Pancreas (tissue), 10 donors: Measurements from ENCODE around the gene KRT40. TPM values are rescaled to one million over a fixed set of nuclear protein-coding genes. Genes with fewer than 3 reads are reported as not detected.

ENCODE experiments used
- ATAC-seq, 4 donors: fragments of 200-7000 bp; cut with Tn5 transposase; one replicate each; pipeline versions ENCODE4 v1.8.0 to v1.9.1; 2020; ENCODE audit warnings: mild to moderate bottlenecking in 4 of 4, moderate library complexity in 4 of 4
- DNase-seq, 6 donors: peaks; one replicate each; pipeline ENCODE4 v3.0.0-alpha.2; 2020
- FAIRE-seq: peaks from 2 replicates; lab custom pipeline; 2012; peaks lifted over from hg19 to GRCh38; lab: Jason Lieb, UNC
- H3K27ac ChIP-seq, 4 donors: fragments of 200-600 bp; sonication (generic); 1 replicate in 3 of 4; 2 replicates in 1 of 4; pipeline versions ENCODE4 v1.5.0 to v1.8.0; 2020
- H3K27me3 ChIP-seq, 4 donors: fragments of 200-600 bp; one replicate each; pipeline ENCODE4 v1.8.0; 2021
- H3K36me3 ChIP-seq, 3 donors: fragments of 200-600 bp; sonication (generic) in 1 of 3; one replicate each; pipeline versions ENCODE4 v1.5.0 to v1.8.0; 2020 to 2021
- H3K4me1 ChIP-seq, 3 donors: fragments of 200-600 bp; one replicate each; pipeline ENCODE4 v1.8.0; 2021
- H3K4me3 ChIP-seq, 4 donors: fragments of 200-600 bp; sonication (generic) in 2 of 4; one replicate each; pipeline versions ENCODE4 v1.5.0 to v1.8.0; 2020 to 2021
- H3K9me3 ChIP-seq, 4 donors: fragments of 200-600 bp; one replicate each; pipeline ENCODE4 v1.8.0; 2021
- CTCF ChIP-seq, 4 donors: fragments of 200-600 bp; sonication (generic) in 3 of 4; IDR thresholded peaks; one replicate each; pipeline versions ENCODE4 v1.5.0 to v1.8.0; 2021; ENCODE audit warnings: antibody characterized with exemption in 4 of 4
- WGBS, 2 donors: extraction: QIAGEN DNeasy Blood & Tissue Kit; methylation state at CpG; one replicate each; pipeline ENCODE4 v1.1.7; 2013; 5-methylcytosine and 5-hydroxymethylcytosine counted together
- intact Hi-C, 3 donors: fragments of 100-400 bp; cut with DNase I; formaldehyde crosslinking; loops; one replicate each; pipeline versions ENCODE4 v1.11.1 to v1.14.2; 2022
- polyA plus RNA-seq, 2 donors: library from polyadenylated mRNA; stranded (reverse); fragments of 200-250 nt; gene quantifications; one replicate each; pipeline ENCODE4 v1.2.3, GENCODE V29; 2013
- total RNA-seq, 6 donors: library from RNA; stranded (reverse); fragmentation: NEBNext Ultra II Directional in 4 of 6; extraction: Animal tissue kit (Norgen Biotek cat#: 25700) in 4 of 6; gene quantifications; one replicate each; pipeline versions ENCODE4 v1.2.1 to v1.2.4, GENCODE V29; 2021 to 2023
- donor health status: healthy with polysubstance abuse.
- donor health status: DM: no; HTN: no; CAD: no; lungs with moderate emphysema.
- donor health status: DM: no; HTN: no; CAD: no.
- donor health status: control.
- donor health status: control.
- donor health status: Bipolar disorder and iron deficiency.
- donor health status: DM: yes; HTN: yes; CAD: no.
- donor health status: DM: no; HTN: no; CAD: no.
- donor health status: DM: no; HTN: no; CAD: no.
- donor health status: DM: yes; HTN: yes; CAD: no.

The KRT40 gene
- total and polyA plus RNA-seq, 8 donors = 0.09 to 1.0 (median 0.24) TPM; not detected in 3

GRCh38 chr17:41020336-41020735, 36.2 kb upstream of the KRT40 start:
- intact Hi-C loops = no loop called here
- Histone ChIP-seq H3K4me1 (no peaks in the 10 kb centered on the region), H3K27me3 (peaks cover 0 to 4% (median 0%) of the 10 kb centered on the region in 4 donors), H3K4me3 (no peak overlapping the region), H3K36me3 (no peaks in the 10 kb centered on the region), H3K9me3 (no peaks in the 10 kb centered on the region), H3K27ac (no peak overlapping the region)
- DNase-seq (no peak), FAIRE-seq (no peak), ATAC-seq (no peak)
- TF ChIP-seq CTCF (IDR thresholded peaks at IDR 0.05) = no peak

GRCh38 chr17:41019415-41019814, 35.3 kb upstream of the KRT40 start:
- FAIRE-seq (no peak), ATAC-seq (no peak), DNase-seq (no peak)
- no peak overlapping the region for H3K4me3 ChIP-seq
- H3K4me1 ChIP-seq = no peaks in the 10 kb centered on the region
- no peaks in the 10 kb centered on the region for H3K36me3 ChIP-seq
- intact Hi-C loops = no loop called here
- WGBS, 2 donors = 93 to 94% methylated on average over 3 of the region's 3 CpGs
- TF ChIP-seq CTCF (IDR thresholded peaks at IDR 0.05) = no peak
- H3K9me3 ChIP-seq = no peaks in the 10 kb centered on the region
- H3K27me3 ChIP-seq = peaks cover 0 to 4% (median 0%) of the 10 kb centered on the region in 4 donors
- no peak overlapping the region for H3K27ac ChIP-seq

- H3K27ac ChIP-seq = no peak overlapping the region
- WGBS, 2 donors = 83 to 84% methylated on average over 3 of the region's 3 CpGs
- H3K9me3 ChIP-seq = no peaks in the 10 kb centered on the region
- no peak overlapping the region for H3K4me3 ChIP-seq
- ATAC-seq = no peak
- DNase-seq = no peak
- TF ChIP-seq CTCF (IDR thresholded peaks at IDR 0.05) = no peak
- H3K36me3 ChIP-seq = no peaks in the 10 kb centered on the region
- peaks cover 0 to 4% (median 0%) of the 10 kb centered on the region in 4 donors for H3K27me3 ChIP-seq
- no peaks in the 10 kb centered on the region for H3K4me1 ChIP-seq
- intact Hi-C loops = no loop called here
- no peak for FAIRE-seq
Observed at GRCh38 chr17:41018541-41018940, 34.4 kb upstream of the KRT40 start.

GRCh38 chr17:41016578-41017215, 32.6 kb upstream of the KRT40 start:
- no peak overlapping the region for H3K27ac ChIP-seq
- H3K36me3 ChIP-seq = no peaks in the 10 kb centered on the region
- no peaks in the 10 kb centered on the region for H3K4me1 ChIP-seq
- H3K4me3 ChIP-seq = no peak overlapping the region
- ATAC-seq (no peak), FAIRE-seq (no peak), DNase-seq (no peak)
- peaks cover 0 to 4% (median 0%) of the 10 kb centered on the region in 4 donors for H3K27me3 ChIP-seq
- H3K9me3 ChIP-seq = no peaks in the 10 kb centered on the region
- intact Hi-C loops = no loop called here
- WGBS, 2 donors = 67 to 70% methylated on average over 13 of the region's 13 CpGs
- no peak for TF ChIP-seq CTCF (IDR thresholded peaks at IDR 0.05)

DNA sequence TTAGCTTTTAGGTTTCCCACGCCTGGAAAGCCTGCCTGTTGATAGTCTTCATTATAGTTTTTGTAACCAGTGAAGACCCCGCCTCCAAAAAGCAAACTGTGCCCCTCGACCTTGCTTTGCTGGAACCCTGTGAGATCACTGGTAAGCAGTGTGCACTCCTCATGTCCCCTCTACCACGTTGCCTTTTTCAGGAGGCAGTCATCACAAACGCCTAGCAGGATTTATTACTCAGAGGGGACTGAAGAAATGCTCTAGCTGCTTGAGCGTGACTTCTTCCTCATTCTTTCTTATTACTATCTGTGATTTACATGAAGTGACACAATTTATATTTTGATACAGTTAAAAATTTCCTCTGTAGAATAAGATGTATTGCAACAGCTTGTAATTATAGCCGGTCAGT, 31.3 kb upstream of the KRT40 start:
- DNase-seq = no peak
- no peak for FAIRE-seq
- Histone ChIP-seq H3K36me3 (no peaks in the 10 kb centered on the region), H3K4me1 (no peaks in the 10 kb centered on the region), H3K27me3 (peaks cover 0 to 4% (median 0%) of the 10 kb centered on the region in 4 donors), H3K27ac (no peak overlapping the region), H3K4me3 (no peak overlapping the region), H3K9me3 (no peaks in the 10 kb centered on the region)
- WGBS, 2 donors = 58 to 75% methylated on average over 7 of the region's 7 CpGs
- intact Hi-C loops = no loop called here
- no peak for TF ChIP-seq CTCF (IDR thresholded peaks at IDR 0.05)
- no peak for ATAC-seq
